Esophagus muscularis mucosa (tissue), 3 donors: Measurements from ENCODE around the gene FNIP2.

Source experiments
- POLR2A ChIP-seq: fragments of 450-650 bp; IDR thresholded peaks from one replicate; pipeline ENCODE4 v1.6.1; 2017; ENCODE audit warnings: antibody characterized with exemption, moderate library complexity, mild to moderate bottlenecking, low read depth
- POLR2AphosphoS5 ChIP-seq, 2 donors: sonication (generic); formaldehyde crosslinking; IDR thresholded peaks; one replicate each; pipeline ENCODE4 v1.6.1; 2017; ENCODE audit warnings: antibody characterized with exemption in 2 of 2
- TF ChIP-seq, protein P1 (sequence below), 3 experiments: fragments of 200-600 bp in 2 of 3; fragments of 450-650 bp in 1 of 3; sonication (generic) in 2 of 3; IDR thresholded peaks; one replicate each; pipeline ENCODE4 v1.5.1; 2017 to 2019; ENCODE audit warnings: antibody characterized with exemption in 3 of 3, mild to moderate bottlenecking in 2 of 3, moderate library complexity in 1 of 3

DNA sequence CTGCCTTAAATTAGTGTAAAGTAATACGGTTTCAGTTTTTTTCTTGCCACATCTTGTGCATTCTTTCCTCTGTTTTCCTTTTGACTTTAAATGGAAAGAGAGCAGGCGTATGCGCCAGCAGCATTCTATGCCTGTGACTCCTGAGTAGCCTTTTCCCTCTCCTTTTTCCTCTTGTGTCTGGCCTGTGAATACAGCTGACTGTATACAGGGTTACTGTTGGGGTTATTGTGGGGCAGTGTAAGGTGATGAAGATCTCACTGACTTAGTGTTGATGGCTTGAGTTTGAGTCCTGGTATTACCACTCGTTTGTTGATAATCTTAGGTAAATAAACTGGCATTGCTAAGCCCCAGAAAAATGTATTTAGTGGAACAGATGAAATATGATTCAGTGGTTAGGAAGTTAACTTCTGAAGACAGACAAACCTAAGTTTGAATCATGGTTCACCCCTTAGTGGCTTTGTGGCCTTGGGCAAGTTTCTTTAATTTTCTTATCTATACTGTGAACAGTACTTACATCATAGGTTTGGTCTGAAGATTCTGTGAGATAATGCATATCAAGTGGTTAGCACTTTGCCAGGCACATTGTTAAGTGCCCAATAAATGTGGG, 105.1 kb downstream of the FNIP2 start:
- TF ChIP-seq, protein P1, sequence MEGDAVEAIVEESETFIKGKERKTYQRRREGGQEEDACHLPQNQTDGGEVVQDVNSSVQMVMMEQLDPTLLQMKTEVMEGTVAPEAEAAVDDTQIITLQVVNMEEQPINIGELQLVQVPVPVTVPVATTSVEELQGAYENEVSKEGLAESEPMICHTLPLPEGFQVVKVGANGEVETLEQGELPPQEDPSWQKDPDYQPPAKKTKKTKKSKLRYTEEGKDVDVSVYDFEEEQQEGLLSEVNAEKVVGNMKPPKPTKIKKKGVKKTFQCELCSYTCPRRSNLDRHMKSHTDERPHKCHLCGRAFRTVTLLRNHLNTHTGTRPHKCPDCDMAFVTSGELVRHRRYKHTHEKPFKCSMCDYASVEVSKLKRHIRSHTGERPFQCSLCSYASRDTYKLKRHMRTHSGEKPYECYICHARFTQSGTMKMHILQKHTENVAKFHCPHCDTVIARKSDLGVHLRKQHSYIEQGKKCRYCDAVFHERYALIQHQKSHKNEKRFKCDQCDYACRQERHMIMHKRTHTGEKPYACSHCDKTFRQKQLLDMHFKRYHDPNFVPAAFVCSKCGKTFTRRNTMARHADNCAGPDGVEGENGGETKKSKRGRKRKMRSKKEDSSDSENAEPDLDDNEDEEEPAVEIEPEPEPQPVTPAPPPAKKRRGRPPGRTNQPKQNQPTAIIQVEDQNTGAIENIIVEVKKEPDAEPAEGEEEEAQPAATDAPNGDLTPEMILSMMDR (IDR thresholded peaks at IDR 0.05) = no peak
- TF ChIP-seq POLR2A (no peak), POLR2AphosphoS5 (IDR thresholded peaks at IDR 0.05) (peak in 1 of 2 donors; percentile 26)
